ENCODE results near the gene PTMA.

DNA sequence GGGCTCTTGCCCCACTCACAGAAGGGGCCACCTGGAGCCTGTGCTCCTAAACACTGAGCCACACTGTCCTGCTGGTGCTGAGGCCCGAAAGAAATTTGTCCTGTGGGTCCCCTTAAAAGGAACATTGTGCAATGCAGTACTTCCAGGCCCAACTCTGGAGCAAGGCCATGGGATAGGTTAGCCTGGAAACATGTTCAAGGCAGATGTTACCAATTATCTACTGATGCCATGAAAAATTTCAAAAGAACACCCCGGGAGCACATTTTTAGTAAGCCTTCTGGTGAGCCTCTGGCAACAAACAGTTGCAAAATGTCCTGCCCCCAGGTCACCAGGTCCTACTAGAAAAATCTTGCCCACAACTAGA, 12.3 kb upstream of the PTMA start:
- TF ChIP-seq, protein P1, sequence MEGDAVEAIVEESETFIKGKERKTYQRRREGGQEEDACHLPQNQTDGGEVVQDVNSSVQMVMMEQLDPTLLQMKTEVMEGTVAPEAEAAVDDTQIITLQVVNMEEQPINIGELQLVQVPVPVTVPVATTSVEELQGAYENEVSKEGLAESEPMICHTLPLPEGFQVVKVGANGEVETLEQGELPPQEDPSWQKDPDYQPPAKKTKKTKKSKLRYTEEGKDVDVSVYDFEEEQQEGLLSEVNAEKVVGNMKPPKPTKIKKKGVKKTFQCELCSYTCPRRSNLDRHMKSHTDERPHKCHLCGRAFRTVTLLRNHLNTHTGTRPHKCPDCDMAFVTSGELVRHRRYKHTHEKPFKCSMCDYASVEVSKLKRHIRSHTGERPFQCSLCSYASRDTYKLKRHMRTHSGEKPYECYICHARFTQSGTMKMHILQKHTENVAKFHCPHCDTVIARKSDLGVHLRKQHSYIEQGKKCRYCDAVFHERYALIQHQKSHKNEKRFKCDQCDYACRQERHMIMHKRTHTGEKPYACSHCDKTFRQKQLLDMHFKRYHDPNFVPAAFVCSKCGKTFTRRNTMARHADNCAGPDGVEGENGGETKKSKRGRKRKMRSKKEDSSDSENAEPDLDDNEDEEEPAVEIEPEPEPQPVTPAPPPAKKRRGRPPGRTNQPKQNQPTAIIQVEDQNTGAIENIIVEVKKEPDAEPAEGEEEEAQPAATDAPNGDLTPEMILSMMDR (conservative IDR thresholded peaks at IDR 0.05; ENCODE audit: low read depth, low read length), result no peak
- no peak for TF ChIP-seq EZH2 (IDR thresholded peaks at IDR 0.05; ENCODE audit: low read length, unreplicated experiment)
